ENCODE results near the gene CD300LF. TPM values are rescaled to one million over a fixed set of nuclear protein-coding genes. Genes with fewer than 3 reads are reported as not detected.

The CD300LF gene
- total RNA-seq, 1 experiment from 2014 or later: not detected

- no peak for DNase-seq
- H2BK120ac ChIP-seq (ENCODE audit: low read depth, low read length, poor library complexity, severe bottlenecking): no peak overlapping the region
- H4K5ac ChIP-seq (ENCODE audit: insufficient read length, low read depth, low read length): no peak overlapping the region
- H3K27ac ChIP-seq (ENCODE audit: insufficient read length, low read depth, low read length): no peak overlapping the region
- no peak overlapping the region for H3K9ac ChIP-seq (ENCODE audit: extremely low read depth, insufficient read length, low read length)
- no peaks in the 10 kb centered on the region for H3K79me1 ChIP-seq (ENCODE audit: insufficient read depth, low read depth, low read length, poor library complexity, severe bottlenecking)
- no peak overlapping the region for H2BK12ac ChIP-seq (ENCODE audit: insufficient read length, low read depth, low read length)
- no peak overlapping the region for H3K23ac ChIP-seq (ENCODE audit: insufficient read length, low read depth, low read length)
- H3K4me3 Mint-ChIP-seq: no peak overlapping the region
- no peak overlapping the region for H2AK5ac ChIP-seq (ENCODE audit: insufficient read length, low read length)
- H3K4me1 Mint-ChIP-seq: peaks cover 0 to 5% of the 10 kb centered on the region in 2 experiments; a peak in 1 of 4 replicates
- H3K9me3 Mint-ChIP-seq: no peaks in the 10 kb centered on the region
- no peak overlapping the region for H2BK15ac ChIP-seq (ENCODE audit: low read depth, low read length)
- H4K91ac ChIP-seq (ENCODE audit: insufficient read length, low read depth, low read length): no peak overlapping the region
- H3K56ac ChIP-seq (ENCODE audit: insufficient read length, low read depth, low read length): no peak overlapping the region
- H2BK20ac ChIP-seq (ENCODE audit: low read depth, low read length, poor library complexity, severe bottlenecking): no peak overlapping the region
- H3K36me3 Mint-ChIP-seq (ENCODE audit: insufficient read depth in 1 of 3, low read depth in 3 of 3): no peaks in the 10 kb centered on the region
- no peak overlapping the region for H3K27ac Mint-ChIP-seq
- no peak overlapping the region for H3K18ac ChIP-seq (ENCODE audit: insufficient read length, low read depth, low read length)
- H3K4me1 ChIP-seq (ENCODE audit: insufficient read depth, low read length): no peaks in the 10 kb centered on the region
- no peaks in the 10 kb centered on the region for H4K20me1 ChIP-seq (ENCODE audit: control insufficient read depth, insufficient read depth, insufficient read length)
- no peak overlapping the region for H3K4ac ChIP-seq (ENCODE audit: low read depth, low read length)
- no peaks in the 10 kb centered on the region for H3K23me2 ChIP-seq (ENCODE audit: insufficient read length, low read depth, low read length, poor library complexity, severe bottlenecking)
- no peak overlapping the region for H2AFZ ChIP-seq (ENCODE audit: low read length)
- TF ChIP-seq CTCF (conservative IDR thresholded peaks at IDR 0.05): no peak
- WGBS (ENCODE audit: extremely low coverage, insufficient read length, low lambda C conversion rate): no CpG with 5 or more reads among the region's 12 CpGs
- H3K9me3 ChIP-seq (ENCODE audit: control insufficient read depth, low read depth, low read length): no peaks in the 10 kb centered on the region
- no peak overlapping the region for H3K14ac ChIP-seq (ENCODE audit: insufficient read depth, low read length)
- no peaks in the 10 kb centered on the region for H3K79me2 ChIP-seq (ENCODE audit: insufficient read depth, low read length)
- H4K8ac ChIP-seq (replicated peaks; ENCODE audit: insufficient read length, low read depth, low read length): no peak overlapping the region
- H3K27me3 ChIP-seq (ENCODE audit: insufficient read depth, low read length): no peaks in the 10 kb centered on the region
- H2BK5ac ChIP-seq (ENCODE audit: insufficient read length, low read length): no peak overlapping the region
- no peak overlapping the region for H3T11ph ChIP-seq (ENCODE audit: low read length)
- no peak overlapping the region for H3K4me2 ChIP-seq (ENCODE audit: insufficient read depth, insufficient read length, low read length)
- H3K27me3 Mint-ChIP-seq (ENCODE audit: low read depth): peaks cover 31% of the 10 kb centered on the region
Measured at GRCh38 chr17:74711058-74711824, 1.5 kb downstream of the CD300LF start.
